Superior temporal gyrus (tissue), 1 donor: ENCODE data around the gene CDC25B.

Source experiments
- DNase-seq: peaks from one replicate; pipeline ENCODE4 v3.0.0-alpha.2; 2016; ENCODE audit errors: extremely low spot score

The CDC25B gene

GRCh38 chr20:3764659-3765058, 31.5 kb upstream of the CDC25B start:
- DNase-seq, result no peak

GRCh38 chr20:3765171-3765882, 30.8 kb upstream of the CDC25B start:
- no peak for DNase-seq

- DNase-seq, result no peak
These were observed 29.5 kb upstream of the CDC25B start for GRCh38 chr20:3766422-3767109.

- no peak for DNase-seq
These were observed 29.0 kb upstream of the CDC25B start for GRCh38 chr20:3767110-3767426.

- DNase-seq, result peak; percentile 97
These were observed 28.4 kb upstream of the CDC25B start, which contains the start of gene ADISSP for GRCh38 chr20:3767427-3768341. Gene ADISSP (minus strand): TSS chr20:3767753. CDS start chr20:3760100, 7,653 bp downstream.

GRCh38 chr20:3768342-3769130, 27.6 kb upstream of the CDC25B start:
- peak; percentile 68 for DNase-seq

GRCh38 chr20:3771552-3772058, 24.5 kb upstream of the CDC25B start:
- no peak for DNase-seq

- no peak for DNase-seq
These were observed 20.5 kb upstream of the CDC25B start for GRCh38 chr20:3775457-3776108.

- DNase-seq, result no peak
These were observed 18.8 kb upstream of the CDC25B start for GRCh38 chr20:3777381-3777715.

GRCh38 chr20:3777716-3778629, 18.1 kb upstream of the CDC25B start:
- no peak for DNase-seq

- no peak for DNase-seq
These were observed 17.1 kb upstream of the CDC25B start for GRCh38 chr20:3778976-3779375.

GRCh38 chr20:3781153-3781910, 14.8 kb upstream of the CDC25B start, which contains the start of gene SPEF1:
Gene SPEF1 (minus strand): TSS chr20:3781448. CDS start chr20:3781287, 161 bp downstream.
- peak; percentile 96 for DNase-seq

GRCh38 chr20:3782597-3782996, 13.5 kb upstream of the CDC25B start:
- no peak for DNase-seq

GRCh38 chr20:3783068-3783489, 13.0 kb upstream of the CDC25B start:
- DNase-seq, result no peak

- no peak for DNase-seq
These were observed 12.5 kb upstream of the CDC25B start for GRCh38 chr20:3783511-3784195.

GRCh38 chr20:3784216-3784853, 11.8 kb upstream of the CDC25B start:
- no peak for DNase-seq

- DNase-seq, result no peak
These were observed 11.3 kb upstream of the CDC25B start for GRCh38 chr20:3784863-3785239.
